ENCODE measurements around the gene RNF10.

DNA sequence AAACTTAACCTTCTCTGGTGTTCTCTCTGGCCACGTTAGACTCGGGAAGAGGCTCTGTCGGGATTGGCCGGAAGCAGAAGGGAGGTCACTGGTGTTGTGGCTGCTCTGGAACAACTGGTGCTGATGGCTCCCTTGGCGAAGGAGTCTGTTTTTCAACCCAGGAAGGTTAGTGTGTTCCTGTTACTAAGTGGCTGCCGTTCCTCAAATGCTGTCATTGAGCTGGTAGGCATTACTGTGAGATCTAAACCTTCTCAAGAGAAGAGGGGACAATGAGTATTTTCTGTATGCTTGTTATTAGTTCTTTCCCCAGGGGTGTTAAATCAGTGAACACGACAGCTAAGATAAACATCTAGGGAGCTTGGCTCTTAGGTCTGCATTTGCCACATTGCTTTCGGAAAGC, 28.8 kb downstream of the RNF10 start:
- TF ChIP-seq POLR2A (IDR thresholded peaks at IDR 0.05) = no peak
- TF ChIP-seq, protein P1, sequence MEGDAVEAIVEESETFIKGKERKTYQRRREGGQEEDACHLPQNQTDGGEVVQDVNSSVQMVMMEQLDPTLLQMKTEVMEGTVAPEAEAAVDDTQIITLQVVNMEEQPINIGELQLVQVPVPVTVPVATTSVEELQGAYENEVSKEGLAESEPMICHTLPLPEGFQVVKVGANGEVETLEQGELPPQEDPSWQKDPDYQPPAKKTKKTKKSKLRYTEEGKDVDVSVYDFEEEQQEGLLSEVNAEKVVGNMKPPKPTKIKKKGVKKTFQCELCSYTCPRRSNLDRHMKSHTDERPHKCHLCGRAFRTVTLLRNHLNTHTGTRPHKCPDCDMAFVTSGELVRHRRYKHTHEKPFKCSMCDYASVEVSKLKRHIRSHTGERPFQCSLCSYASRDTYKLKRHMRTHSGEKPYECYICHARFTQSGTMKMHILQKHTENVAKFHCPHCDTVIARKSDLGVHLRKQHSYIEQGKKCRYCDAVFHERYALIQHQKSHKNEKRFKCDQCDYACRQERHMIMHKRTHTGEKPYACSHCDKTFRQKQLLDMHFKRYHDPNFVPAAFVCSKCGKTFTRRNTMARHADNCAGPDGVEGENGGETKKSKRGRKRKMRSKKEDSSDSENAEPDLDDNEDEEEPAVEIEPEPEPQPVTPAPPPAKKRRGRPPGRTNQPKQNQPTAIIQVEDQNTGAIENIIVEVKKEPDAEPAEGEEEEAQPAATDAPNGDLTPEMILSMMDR (IDR thresholded peaks at IDR 0.05 in 4 of 5, conservative IDR thresholded peaks at IDR 0.05 in 1 of 5) = no peak

All from gastrocnemius medialis (tissue), 4 donors.